ENCODE results near the gene YIF1A.

Gene YIF1A

DNA sequence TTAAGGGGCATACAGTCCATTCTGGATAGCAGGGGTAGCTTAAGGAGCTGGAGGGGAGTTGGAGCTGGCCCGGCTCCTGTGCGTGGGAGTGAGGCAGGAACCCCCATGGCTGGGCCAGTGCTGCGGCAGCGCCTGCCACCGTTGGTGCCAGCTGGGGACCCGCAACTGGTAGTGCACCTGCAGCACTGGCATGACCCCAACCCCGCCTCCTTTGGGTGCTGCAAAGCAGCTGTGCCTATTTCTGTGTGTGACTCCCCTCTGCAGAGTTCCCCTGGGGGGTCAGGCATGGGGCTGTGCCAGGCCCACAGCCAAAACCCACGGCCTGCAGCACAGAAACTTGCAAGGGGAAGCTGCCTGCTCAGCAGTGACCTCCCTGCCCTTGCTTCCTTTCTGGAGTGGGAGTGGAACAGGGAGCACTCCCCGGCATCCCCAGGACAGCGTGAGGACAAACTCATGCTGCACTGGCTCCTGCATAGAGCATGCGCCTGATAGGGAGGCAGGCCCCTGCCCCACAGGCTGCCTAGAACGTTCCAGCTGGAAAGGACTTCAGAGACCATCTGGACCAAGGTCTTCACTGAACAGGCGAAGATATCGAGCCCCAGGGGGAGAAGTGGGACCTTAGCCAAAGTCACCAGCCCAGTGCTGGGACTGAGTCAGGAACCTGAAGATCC, 46.7 kb downstream of the YIF1A start:
- FAIRE-seq (no peak), DNase-seq (ENCODE audit: insufficient read length) (no peak)
- TF ChIP-seq POLR2A (IDR thresholded peaks at IDR 0.05; ENCODE audit: low read depth, low read length), result no peak
- no peak for TF ChIP-seq POLR2AphosphoS5 (IDR thresholded peaks at IDR 0.05; ENCODE audit: low read depth, low read length)
- TF ChIP-seq TAF1 (IDR thresholded peaks at IDR 0.05; ENCODE audit: borderline replicate concordance, low read depth, low read length), result no peak

DNA sequence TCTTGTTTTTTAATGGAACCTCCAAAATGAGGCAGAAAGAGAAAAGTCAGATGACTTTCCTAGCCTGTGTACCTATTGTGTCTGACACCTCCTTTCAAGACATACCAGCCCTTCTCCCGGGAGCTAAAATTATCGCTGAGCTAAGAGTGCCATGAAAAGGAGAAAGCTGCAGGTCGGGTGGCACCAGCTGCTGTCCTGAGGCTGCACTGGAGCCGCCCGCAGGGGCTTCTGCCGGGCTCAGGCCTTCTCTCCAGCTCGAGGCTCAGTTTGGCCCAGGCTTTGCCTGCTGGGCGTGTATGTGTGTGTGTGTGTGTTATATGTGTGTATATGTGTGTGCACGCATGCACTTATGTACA, 48.2 kb downstream of the YIF1A start:
- FAIRE-seq, result no peak
- TF ChIP-seq POLR2AphosphoS5 (IDR thresholded peaks at IDR 0.05; ENCODE audit: low read depth, low read length) (no peak), TAF1 (IDR thresholded peaks at IDR 0.05; ENCODE audit: borderline replicate concordance, low read depth, low read length) (no peak), POLR2A (IDR thresholded peaks at IDR 0.05; ENCODE audit: low read depth, low read length) (no peak)

DNA sequence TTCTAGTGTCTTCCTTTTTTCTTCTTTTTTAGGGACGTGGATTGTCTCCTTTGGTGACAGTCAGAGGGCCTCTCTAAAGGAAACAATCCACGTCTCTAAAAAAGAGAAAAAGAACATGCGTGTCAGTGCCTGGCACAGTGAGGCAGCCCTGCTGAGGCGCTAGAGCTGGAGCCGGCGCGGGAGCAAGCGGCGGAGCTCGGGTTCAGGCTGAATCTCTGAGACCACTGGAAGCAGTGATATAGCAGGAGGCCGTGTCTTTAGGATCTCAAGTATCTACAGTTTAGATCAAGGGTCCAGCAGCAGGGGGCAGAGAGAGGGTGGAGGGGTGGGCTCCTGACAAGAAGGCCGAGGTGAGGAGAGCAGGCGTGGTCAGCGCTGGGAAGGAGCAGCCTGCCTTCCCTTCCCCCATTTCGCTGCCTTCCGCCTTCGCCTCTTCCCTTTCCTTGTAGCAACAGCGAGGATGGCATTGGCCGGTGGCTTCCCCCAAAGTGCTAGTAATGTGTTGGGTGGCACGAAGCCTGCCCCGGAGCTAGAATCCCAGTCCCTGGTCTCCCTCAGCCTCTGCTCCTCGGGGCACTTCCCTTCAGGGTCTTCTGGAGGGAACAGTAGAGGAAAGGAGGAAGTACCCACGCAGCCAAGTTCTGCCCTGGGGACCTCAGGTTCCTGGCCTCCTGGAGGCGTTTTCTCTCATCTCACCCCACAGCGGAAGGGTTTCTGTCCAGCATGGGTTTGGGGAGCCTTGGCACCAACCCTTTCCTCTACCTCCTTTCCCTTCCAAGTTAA, 48.8 kb downstream of the YIF1A start:
- DNase-seq (ENCODE audit: insufficient read length), result no peak
- FAIRE-seq, result no peak
- TF ChIP-seq TAF1 (IDR thresholded peaks at IDR 0.05; ENCODE audit: borderline replicate concordance, low read depth, low read length) (no peak), POLR2AphosphoS5 (IDR thresholded peaks at IDR 0.05; ENCODE audit: low read depth, low read length) (no peak), POLR2A (IDR thresholded peaks at IDR 0.05; ENCODE audit: low read depth, low read length) (no peak)

More for the DNA sequence above, 48.2 kb downstream of the YIF1A start:
- DNase-seq (ENCODE audit: insufficient read length), result no peak

- no peak for TF ChIP-seq POLR2A (IDR thresholded peaks at IDR 0.05; ENCODE audit: low read depth, low read length)
- no peak for TF ChIP-seq POLR2AphosphoS5 (IDR thresholded peaks at IDR 0.05; ENCODE audit: low read depth, low read length)
- FAIRE-seq (no peak), DNase-seq (ENCODE audit: insufficient read length) (no peak)
Measured at GRCh38 chr11:66239511-66239910, 49.4 kb downstream of the YIF1A start.

DNA sequence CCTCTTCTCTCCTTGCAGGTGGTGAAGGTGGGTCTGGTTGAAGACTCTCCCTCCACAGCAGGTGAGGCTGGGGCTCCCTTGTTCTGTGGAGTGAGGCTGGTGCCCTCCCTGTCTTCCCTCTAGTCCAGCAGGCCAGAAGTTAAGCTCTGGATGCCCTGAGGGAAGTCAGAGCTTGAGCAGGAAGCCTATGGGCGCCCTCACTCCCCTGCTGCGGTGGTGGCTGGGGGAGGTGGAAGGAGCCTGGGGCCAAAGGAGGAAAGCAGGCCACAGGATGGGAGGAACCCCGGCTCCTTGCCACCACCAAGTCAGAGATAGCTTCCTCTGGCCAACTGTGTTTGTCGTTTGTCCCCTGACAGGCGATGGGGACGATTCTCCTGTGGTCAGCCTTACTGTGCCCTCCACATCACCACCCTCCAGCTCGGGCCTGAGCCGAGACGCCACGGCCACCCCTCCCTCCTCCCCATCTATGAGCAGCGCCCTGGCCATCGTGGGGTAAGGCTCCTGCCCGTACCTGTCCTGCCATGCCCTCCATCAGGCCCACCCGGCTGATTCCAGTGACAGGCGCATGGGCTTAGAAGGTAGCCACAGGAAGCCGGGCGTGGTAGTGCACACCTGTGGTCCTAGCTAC, 50.0 kb downstream of the YIF1A start:
- FAIRE-seq (no peak), DNase-seq (ENCODE audit: insufficient read length) (no peak)
- TF ChIP-seq TAF1 (IDR thresholded peaks at IDR 0.05; ENCODE audit: borderline replicate concordance, low read depth, low read length) (no peak), POLR2A (IDR thresholded peaks at IDR 0.05; ENCODE audit: low read depth, low read length) (no peak), POLR2AphosphoS5 (IDR thresholded peaks at IDR 0.05; ENCODE audit: low read depth, low read length) (no peak)

DNA sequence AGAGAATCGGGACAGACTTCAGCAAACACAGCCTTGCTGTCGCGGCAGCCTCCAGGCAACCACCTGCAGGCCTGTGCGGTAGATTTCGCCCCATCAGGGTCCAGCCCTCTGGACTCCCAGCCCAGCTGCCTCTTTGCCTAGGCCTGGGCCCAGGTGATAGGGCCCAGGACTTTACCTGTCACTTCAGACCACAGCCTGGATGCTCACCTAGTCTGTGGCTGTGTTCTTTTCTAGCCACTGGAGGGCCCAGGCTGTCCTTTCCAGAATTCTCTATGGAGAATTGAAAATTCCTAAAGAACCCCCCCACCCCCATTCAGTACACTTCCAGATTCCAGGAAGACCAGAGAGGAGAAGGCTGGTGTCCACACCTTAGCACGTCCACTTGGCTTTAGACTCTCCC, 51.1 kb downstream of the YIF1A start:
- no peak for FAIRE-seq
- no peak for DNase-seq (ENCODE audit: insufficient read length)
- TF ChIP-seq POLR2AphosphoS5 (IDR thresholded peaks at IDR 0.05; ENCODE audit: low read depth, low read length) (no peak), TAF1 (IDR thresholded peaks at IDR 0.05; ENCODE audit: borderline replicate concordance, low read depth, low read length) (no peak), POLR2A (IDR thresholded peaks at IDR 0.05; ENCODE audit: low read depth, low read length) (no peak)

DNA sequence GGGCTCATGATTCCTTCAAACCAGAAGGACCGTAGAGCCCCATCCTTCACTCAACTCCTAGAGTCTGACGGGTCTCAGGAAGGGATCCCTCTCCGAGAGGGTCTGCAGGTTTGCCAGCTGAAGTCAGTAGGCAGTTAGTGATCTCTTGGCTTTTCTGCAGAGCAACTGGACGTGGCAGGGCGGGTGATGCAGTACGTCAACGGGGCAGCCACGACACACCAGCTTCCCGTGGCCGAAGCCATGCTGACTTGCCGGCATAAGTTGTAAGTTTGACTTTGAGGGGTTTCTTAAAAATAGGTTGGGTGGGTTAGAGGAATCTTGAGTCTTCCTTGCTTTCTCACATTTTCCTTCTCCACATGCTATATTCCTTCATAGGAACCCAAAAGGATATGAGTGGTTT, 53.8 kb downstream of the YIF1A start:
- FAIRE-seq (no peak), DNase-seq (ENCODE audit: insufficient read length) (no peak)
- TF ChIP-seq POLR2AphosphoS5 (IDR thresholded peaks at IDR 0.05; ENCODE audit: low read depth, low read length) (no peak), POLR2A (IDR thresholded peaks at IDR 0.05; ENCODE audit: low read depth, low read length) (no peak), TAF1 (IDR thresholded peaks at IDR 0.05; ENCODE audit: borderline replicate concordance, low read depth, low read length) (no peak)

All from GM12892 (cell line).